PFSK-1 (cell line): ENCODE results near the gene EPB41L4A.

Experiments
- FOXP2 ChIP-seq: optimal IDR thresholded peaks from 2 replicates; pipeline ENCODE3; 2011; ENCODE audit warnings: borderline replicate concordance, control low read depth, inconsistent platforms; ENCODE audit not compliant: insufficient read depth; ENCODE audit errors: extremely low read length, extremely low read depth
- POLR2AphosphoS5 ChIP-seq: IDR thresholded peaks from 2 replicates; pipeline ENCODE4 v1.6.1; 2012; ENCODE audit warnings: low read depth, mild to moderate bottlenecking, control low read depth, low read length, moderate library complexity
- SIN3A ChIP-seq: IDR thresholded peaks from 2 replicates; pipeline ENCODE4 v1.6.1; 2012; ENCODE audit warnings: mild to moderate bottlenecking, low read length, moderate library complexity, borderline replicate concordance; ENCODE audit not compliant: insufficient read depth
- TAF1 ChIP-seq: IDR thresholded peaks from 2 replicates; pipeline ENCODE4 v1.6.1; 2012; ENCODE audit warnings: low read length, control low read depth, borderline replicate concordance; ENCODE audit not compliant: insufficient read depth
- TF ChIP-seq, protein P1 (sequence below), 2 experiments: IDR thresholded peaks; 2 replicates each; pipeline versions ENCODE4 v1.6.1 to v1.8.0; 2011 to 2012; ENCODE audit warnings: low read depth in 2 of 2, low read length in 2 of 2, control low read depth in 1 of 2, inconsistent platforms in 1 of 2, mild to moderate bottlenecking in 1 of 2, moderate library complexity in 1 of 2; ENCODE audit not compliant: insufficient read depth in 1 of 2

The EPB41L4A gene

DNA sequence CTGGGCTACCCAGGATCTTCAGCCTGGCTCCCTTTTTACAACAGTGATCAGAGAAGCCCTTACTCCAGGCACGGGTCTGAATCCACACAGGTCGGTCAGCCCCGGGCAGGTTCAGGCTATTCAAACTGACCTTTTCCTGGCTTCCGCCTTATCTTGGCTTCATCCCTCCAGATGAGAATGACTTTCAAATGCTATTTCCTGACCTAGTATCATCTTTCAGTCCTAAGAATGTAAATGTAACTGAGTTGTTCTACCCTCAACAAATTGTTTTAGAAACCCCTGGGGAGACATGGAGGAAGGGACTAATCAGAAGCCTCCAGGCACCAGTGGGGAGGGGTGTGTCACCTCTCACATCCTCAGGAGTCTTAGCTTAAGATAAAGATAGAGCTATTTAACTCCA is 213.2 kb downstream of the EPB41L4A start:
- TF ChIP-seq, protein P1, sequence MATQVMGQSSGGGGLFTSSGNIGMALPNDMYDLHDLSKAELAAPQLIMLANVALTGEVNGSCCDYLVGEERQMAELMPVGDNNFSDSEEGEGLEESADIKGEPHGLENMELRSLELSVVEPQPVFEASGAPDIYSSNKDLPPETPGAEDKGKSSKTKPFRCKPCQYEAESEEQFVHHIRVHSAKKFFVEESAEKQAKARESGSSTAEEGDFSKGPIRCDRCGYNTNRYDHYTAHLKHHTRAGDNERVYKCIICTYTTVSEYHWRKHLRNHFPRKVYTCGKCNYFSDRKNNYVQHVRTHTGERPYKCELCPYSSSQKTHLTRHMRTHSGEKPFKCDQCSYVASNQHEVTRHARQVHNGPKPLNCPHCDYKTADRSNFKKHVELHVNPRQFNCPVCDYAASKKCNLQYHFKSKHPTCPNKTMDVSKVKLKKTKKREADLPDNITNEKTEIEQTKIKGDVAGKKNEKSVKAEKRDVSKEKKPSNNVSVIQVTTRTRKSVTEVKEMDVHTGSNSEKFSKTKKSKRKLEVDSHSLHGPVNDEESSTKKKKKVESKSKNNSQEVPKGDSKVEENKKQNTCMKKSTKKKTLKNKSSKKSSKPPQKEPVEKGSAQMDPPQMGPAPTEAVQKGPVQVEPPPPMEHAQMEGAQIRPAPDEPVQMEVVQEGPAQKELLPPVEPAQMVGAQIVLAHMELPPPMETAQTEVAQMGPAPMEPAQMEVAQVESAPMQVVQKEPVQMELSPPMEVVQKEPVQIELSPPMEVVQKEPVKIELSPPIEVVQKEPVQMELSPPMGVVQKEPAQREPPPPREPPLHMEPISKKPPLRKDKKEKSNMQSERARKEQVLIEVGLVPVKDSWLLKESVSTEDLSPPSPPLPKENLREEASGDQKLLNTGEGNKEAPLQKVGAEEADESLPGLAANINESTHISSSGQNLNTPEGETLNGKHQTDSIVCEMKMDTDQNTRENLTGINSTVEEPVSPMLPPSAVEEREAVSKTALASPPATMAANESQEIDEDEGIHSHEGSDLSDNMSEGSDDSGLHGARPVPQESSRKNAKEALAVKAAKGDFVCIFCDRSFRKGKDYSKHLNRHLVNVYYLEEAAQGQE (IDR thresholded peaks at IDR 0.05; ENCODE audit: insufficient read depth in 1 of 2, low read depth in 2 of 2, low read length in 2 of 2), result no peak
- no peak for TF ChIP-seq TAF1
- TF ChIP-seq POLR2AphosphoS5, result no peak
- TF ChIP-seq FOXP2, result no peak
- TF ChIP-seq SIN3A, result no peak

DNA sequence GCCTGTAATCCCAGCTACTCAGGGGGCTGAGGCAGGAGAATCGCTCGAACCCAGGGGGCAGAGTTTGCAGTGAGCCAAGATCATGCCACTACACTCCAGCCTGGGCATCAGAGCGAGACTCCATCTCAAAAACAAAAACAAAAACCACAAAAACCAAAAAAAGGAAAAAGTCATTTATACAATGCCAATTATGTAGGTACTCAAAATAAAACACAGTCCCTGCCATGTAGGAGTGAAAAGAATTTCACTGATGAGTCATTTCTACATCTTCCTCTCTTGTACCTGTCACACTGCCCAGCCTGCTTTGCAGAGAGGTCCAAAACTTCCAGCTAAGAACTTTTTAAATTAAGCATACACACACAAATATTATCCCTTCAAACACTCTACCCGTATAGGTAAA is 215.8 kb downstream of the EPB41L4A start:
- TF ChIP-seq FOXP2 (no peak), POLR2AphosphoS5 (no peak), TAF1 (no peak), SIN3A (no peak)
- TF ChIP-seq, protein P1 (IDR thresholded peaks at IDR 0.05; ENCODE audit: insufficient read depth in 1 of 2, low read depth in 2 of 2, low read length in 2 of 2), result no peak

DNA sequence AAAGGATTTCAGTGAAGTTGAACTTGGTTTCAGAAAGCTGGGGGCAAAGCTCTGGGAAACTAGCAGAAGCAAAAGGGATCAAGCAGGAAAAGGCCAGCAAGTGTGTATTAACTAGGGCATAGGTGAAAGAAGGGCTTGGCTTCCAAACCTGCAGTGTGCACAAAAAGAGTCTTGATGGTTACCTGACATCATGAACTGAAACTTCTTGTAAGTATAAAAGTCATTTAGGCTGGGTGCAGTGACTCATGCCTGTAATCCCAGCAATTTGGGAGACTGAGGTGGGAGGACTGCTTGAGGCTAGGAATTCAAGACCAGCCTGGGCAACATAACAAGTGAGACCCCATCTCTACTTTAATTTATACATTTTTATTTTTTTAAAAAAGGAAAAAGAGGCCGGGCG is 216.4 kb downstream of the EPB41L4A start:
- TF ChIP-seq, protein P1 (IDR thresholded peaks at IDR 0.05; ENCODE audit: insufficient read depth in 1 of 2, low read depth in 2 of 2, low read length in 2 of 2), result no peak
- TF ChIP-seq SIN3A (no peak), FOXP2 (no peak), TAF1 (no peak), POLR2AphosphoS5 (no peak)

DNA sequence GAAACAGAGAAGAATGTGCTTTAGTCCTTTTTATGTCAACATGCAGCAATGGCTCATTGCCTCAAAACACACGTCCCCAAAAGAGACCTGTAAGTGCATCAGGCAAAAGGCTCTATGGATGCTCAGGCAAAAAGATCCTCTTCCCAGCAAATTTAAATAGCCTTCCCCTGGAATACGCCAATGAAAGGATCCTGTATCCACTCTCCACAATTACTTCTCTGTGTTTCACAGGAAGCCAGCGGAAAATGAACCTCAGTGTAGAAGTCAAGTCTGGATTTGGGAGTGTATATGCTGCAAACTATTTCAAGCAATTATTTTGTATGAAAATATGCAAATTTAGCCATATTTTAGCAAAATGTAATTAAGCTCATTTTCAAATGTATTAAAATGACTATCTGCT is 217.9 kb downstream of the EPB41L4A start:
- TF ChIP-seq, protein P1 (IDR thresholded peaks at IDR 0.05; ENCODE audit: insufficient read depth in 1 of 2, low read depth in 2 of 2, low read length in 2 of 2), result no peak
- TF ChIP-seq POLR2AphosphoS5 (no peak), SIN3A (no peak), FOXP2 (no peak), TAF1 (no peak)

DNA sequence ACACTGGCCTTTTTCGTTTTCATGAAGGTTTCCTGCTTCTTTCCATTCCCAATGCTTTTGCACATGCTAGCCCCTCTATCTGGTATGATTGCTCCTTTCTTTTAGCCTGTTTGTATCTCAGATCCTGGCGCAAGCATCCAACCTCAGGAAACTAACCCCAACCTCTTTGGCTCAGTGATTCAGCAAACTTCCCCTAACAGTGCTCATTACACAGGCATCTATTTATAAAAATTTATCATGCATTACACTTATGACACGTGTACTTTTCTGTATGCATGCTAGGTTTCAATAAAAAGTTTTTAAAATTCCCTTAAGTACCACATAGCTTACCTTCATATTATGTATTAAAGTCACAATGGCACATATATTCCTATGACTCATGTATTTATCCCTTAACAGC is 218.9 kb downstream of the EPB41L4A start:
- TF ChIP-seq FOXP2 (no peak), TAF1 (no peak), POLR2AphosphoS5 (no peak), SIN3A (no peak)
- TF ChIP-seq, protein P1 (IDR thresholded peaks at IDR 0.05; ENCODE audit: insufficient read depth in 1 of 2, low read depth in 2 of 2, low read length in 2 of 2), result no peak
